GM06990 (cell line): Measurements from ENCODE around the gene POFUT2.

Experiments used
- DNase-seq: peaks from one replicate; pipeline ENCODE4 v3.0.0-alpha.2; 2011; ENCODE audit not compliant: insufficient read length; ENCODE audit errors: extremely low read depth
- H3K27me3 ChIP-seq: replicated peaks from 2 replicates; pipeline ENCODE4 v1.6.0; 2011; ENCODE audit warnings: low read length; ENCODE audit not compliant: control insufficient read depth, insufficient read depth
- H3K36me3 ChIP-seq: 2 replicates; pipeline ENCODE4 v1.5.1; 2011; ENCODE audit warnings: low read length; ENCODE audit not compliant: control insufficient read depth, insufficient read depth
- H3K4me3 ChIP-seq: replicated peaks from 2 replicates; pipeline ENCODE4 v1.5.1; 2011; ENCODE audit warnings: low read depth, mild to moderate bottlenecking, control low read depth, low read length
- TF ChIP-seq, protein P1 (sequence below): IDR thresholded peaks from 2 replicates; pipeline ENCODE4 v1.5.1; 2011; ENCODE audit warnings: low read length, control low read depth, mild to moderate bottlenecking, inconsistent platforms; ENCODE audit not compliant: insufficient read depth, poor library complexity, severe bottlenecking

The POFUT2 gene

DNA sequence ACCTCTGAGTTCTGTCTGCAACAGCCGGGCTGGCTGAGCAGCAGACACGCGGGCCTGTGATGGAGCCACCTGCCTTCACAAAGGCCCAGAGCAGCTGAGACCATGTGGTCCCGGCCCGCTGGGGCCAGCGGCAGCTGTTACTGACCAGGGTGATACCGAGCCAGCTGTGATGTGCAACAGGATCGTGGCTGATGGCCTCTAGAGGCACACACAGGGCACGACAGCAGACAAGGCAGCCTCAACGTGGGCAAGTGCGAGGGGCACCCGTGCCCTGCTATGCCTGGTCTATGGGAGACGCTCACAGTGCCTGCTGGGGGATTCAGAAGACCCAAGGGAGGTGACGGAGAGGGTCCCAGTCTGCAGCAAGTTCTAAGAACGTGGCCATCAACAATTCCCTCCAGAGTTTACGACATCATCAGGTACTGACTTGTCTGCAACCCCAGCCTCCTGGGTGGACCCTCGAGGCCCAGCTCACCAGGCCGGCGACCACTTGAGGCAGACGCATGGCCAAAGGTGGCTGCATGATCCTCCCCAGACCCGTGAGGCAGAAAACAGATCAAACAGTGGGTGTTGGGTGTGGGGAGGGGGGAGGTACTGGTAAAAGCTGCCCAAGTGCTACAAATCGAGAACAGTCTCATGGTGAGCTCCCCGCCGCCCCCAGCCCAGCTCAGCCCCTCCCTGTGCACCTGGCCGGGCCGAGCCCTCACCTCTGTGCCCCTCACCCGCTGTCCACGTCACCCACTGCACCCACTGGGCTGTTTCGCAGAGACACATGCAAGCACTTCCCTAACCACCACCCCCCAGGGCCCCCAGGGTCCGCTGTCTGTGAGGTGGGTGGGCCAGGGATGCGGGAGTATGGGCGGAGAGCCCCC is 6.0 kb downstream of the POFUT2 start:
- Histone ChIP-seq H3K36me3 (peaks cover 33% of the 10 kb centered on the region), H3K4me3 (no peak overlapping the region), H3K27me3 (no peaks in the 10 kb centered on the region)
- TF ChIP-seq, protein P1, sequence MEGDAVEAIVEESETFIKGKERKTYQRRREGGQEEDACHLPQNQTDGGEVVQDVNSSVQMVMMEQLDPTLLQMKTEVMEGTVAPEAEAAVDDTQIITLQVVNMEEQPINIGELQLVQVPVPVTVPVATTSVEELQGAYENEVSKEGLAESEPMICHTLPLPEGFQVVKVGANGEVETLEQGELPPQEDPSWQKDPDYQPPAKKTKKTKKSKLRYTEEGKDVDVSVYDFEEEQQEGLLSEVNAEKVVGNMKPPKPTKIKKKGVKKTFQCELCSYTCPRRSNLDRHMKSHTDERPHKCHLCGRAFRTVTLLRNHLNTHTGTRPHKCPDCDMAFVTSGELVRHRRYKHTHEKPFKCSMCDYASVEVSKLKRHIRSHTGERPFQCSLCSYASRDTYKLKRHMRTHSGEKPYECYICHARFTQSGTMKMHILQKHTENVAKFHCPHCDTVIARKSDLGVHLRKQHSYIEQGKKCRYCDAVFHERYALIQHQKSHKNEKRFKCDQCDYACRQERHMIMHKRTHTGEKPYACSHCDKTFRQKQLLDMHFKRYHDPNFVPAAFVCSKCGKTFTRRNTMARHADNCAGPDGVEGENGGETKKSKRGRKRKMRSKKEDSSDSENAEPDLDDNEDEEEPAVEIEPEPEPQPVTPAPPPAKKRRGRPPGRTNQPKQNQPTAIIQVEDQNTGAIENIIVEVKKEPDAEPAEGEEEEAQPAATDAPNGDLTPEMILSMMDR: no peak
- no peak for DNase-seq

DNA sequence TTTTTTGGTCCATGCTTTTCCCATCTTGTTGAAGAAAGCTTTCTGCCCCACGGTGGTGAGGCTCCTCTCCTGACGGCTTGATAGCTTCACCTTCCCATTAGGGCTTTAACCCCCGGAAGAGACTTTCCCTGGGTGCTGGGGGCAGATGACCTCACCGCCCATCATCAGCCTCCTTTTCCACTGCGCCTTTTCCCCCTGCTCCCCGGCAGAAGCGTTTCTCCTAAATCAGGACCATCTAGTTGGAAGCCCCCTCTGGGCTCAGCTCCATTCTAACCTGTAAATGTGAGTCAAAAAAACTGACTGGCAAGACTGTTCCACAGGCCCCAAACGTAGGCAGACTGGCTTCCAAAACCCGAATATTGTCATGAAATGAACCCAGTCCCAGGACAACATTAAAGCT is 6.7 kb downstream of the POFUT2 start:
- TF ChIP-seq, protein P1: no peak
- no peak overlapping the region for H3K4me3 ChIP-seq
- H3K27me3 ChIP-seq: no peaks in the 10 kb centered on the region
- H3K36me3 ChIP-seq: peaks cover 33% of the 10 kb centered on the region
- no peak for DNase-seq

DNA sequence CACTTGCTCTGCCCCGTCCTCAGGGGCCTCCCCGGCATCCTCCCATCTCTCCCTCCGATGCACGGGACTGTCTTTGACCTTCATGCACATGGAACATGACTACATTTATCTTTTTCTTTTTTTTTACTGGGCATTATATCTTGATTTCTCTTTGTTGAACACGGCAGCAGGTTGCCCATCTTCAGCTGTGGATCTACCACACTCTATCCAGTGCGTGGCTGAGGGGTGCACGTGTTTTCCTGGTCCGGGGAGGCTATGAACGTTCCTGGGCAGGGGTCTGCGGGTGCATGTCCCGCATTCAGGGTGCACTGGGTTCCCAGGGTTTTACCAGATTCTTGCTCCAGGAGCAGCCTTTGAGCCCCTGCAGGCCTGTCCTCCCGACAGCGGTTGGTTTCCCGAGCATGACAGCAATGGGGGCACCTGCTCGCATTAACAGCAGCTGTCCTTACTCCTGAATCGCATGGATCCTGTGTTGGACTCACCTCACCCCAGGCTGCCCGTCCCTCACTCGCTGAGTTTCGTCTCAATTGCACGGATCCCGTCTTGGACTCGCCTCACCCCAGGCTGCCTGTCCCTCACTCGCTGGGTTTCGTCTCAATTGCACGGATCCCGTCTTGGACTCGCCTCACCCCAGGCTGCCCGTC is 7.4 kb downstream of the POFUT2 start:
- TF ChIP-seq, protein P1: no peak
- no peak for DNase-seq
- no peak overlapping the region for H3K4me3 ChIP-seq
- H3K36me3 ChIP-seq: peaks cover 32% of the 10 kb centered on the region
- no peaks in the 10 kb centered on the region for H3K27me3 ChIP-seq

DNA sequence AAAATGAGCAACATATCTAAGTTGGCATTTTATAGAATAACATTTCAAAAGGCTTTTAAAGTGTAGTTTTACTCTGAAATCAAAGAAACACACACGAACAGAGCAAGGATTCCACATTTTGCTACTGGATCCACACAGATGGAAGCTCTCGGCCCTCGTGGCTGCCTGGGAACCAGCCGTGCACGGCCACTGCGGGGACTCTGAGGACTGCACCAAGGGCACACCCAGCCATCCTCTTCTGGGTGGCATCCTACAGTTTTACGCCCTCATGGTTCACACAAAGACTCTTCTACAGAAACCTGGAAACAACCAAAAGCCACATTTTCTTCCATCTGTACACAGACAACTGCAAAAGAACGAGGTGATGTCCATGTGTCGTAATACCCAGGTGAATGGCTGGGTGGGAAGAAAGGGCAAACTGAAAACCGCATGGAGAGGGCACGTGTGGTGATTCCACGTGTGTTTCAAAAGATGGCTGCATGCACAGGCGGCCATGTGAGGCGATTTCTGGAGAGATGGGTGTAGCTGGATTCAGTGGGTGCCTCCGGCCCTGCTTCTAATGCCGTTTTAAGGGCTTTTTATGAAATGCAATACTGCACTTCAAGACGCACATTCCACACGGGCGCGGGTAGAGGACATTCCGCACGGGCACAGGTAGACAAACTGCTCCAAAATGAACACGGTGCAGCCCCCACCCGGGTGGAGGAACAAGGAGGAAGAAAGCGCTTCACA is 8.1 kb downstream of the POFUT2 start:
- TF ChIP-seq, protein P1: no peak
- DNase-seq: no peak
- Histone ChIP-seq H3K27me3 (no peaks in the 10 kb centered on the region), H3K36me3 (peaks cover 29% of the 10 kb centered on the region), H3K4me3 (no peak overlapping the region)

DNA sequence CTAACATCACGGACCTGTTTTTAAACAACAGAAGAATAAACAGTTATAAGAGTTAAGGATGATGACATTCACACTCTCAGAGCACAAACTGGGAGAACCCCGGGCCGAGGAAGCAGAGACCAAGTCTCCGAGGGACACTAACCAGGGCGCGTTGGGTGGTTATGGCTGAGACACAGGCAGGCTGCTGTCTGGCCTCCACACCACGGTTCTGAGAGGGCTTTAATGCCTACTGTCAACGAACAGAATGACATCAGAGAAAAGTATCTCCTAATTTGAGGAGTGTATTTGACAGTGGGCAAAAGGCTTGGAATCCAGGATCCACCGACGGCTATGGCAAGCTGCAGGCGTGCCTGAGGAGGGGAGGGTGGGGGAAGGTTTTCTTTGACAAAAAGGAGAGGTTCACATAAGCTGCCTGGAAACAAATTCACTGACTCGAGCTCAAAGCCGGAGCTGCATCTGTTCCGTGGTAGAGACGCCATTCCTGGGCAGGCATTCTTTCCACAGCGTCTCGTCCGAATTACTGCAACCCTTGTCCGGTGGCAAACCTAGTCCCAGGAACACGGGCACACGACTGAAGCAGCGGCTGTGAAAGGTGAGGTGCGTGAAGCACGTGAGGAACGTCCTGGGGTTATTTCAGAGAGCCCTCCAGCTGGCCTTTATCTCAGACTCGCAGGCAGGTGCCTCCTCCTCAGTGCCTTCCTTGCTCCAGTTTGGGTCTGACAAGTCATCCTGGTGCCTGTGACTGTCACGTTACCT is 9.4 kb downstream of the POFUT2 start:
- Histone ChIP-seq H3K36me3 (peaks cover 25% of the 10 kb centered on the region), H3K27me3 (no peaks in the 10 kb centered on the region), H3K4me3 (no peak overlapping the region)
- no peak for DNase-seq
- TF ChIP-seq, protein P1: no peak
